PC-3 (cell line): ENCODE data around the gene ICAM2. TPM values are rescaled to one million over a fixed set of nuclear protein-coding genes. Genes with fewer than 3 reads are reported as not detected.

ENCODE experiments used
- ATAC-seq: fragments of 200-7000 bp; cut with Tn5 transposase; 2 replicates; pipeline ENCODE4 v1.9.1; 2020; ENCODE audit warnings: mild to moderate bottlenecking, moderate library complexity
- Bru-seq: library from RNA; stranded (reverse); fragments of 400-500 nt; gene quantifications from one replicate; lab custom pipeline; 2021; lab: Mats Ljungman, UMichigan
- BruChase-seq, 2 experiments: library from RNA; stranded (reverse); fragments of 400-500 nt; gene quantifications; one replicate each; lab custom pipeline; 2021; lab: Mats Ljungman, UMichigan
- BruUV-seq: library from RNA; stranded (reverse); fragments of 400-500 nt; replicated peaks from 2 replicates; lab custom pipeline; 2021; lab: Mats Ljungman, UMichigan
- CTCF ChIA-PET: fragments of 300-600 bp; sonication (Branson Sonifier 250); formaldehyde crosslinking; loops from one replicate; lab custom pipeline; 2022; ENCODE audit warnings: antibody characterized with exemption; lab: Charles Lee
- POLR2A ChIA-PET: fragments of 300-600 bp; sonication (Branson Sonifier 250); formaldehyde crosslinking; loops from one replicate; lab custom pipeline; 2022; ENCODE audit warnings: antibody characterized with exemption; ENCODE audit not compliant: unreplicated experiment; lab: Charles Lee
- DNase-seq: peaks from one replicate; pipeline ENCODE4 v3.0.0-alpha.2; 2015
- H2AFZ ChIP-seq: fragments of 300-600 bp; sonication (generic); 2 replicates; pipeline ENCODE4 v1.6.0; 2016; ENCODE audit warnings: antibody characterized with exemption, low read length
- H3F3A ChIP-seq: fragments of 300-600 bp; sonication (generic); one replicate; pipeline ENCODE4 v1.6.0; 2017; ENCODE audit warnings: antibody characterized with exemption, low read length, control low read depth, mild to moderate bottlenecking; ENCODE audit not compliant: unreplicated experiment
- H3K27ac ChIP-seq: fragments of 300-600 bp; sonication (generic); 2 replicates; pipeline ENCODE4 v1.5.1; 2016; ENCODE audit warnings: mild to moderate bottlenecking, low read length
- H3K27me3 ChIP-seq: fragments of 300-600 bp; sonication (generic); 2 replicates; pipeline ENCODE4 v1.6.1; 2016; ENCODE audit warnings: low read length, mixed read lengths
- H3K36me3 ChIP-seq: fragments of 300-600 bp; sonication (generic); 2 replicates; pipeline ENCODE4 v1.6.1; 2016; ENCODE audit warnings: low read depth, mixed run types, low read length, mixed read lengths
- H3K4me1 ChIP-seq: fragments of 300-600 bp; sonication (generic); 2 replicates; pipeline ENCODE4 v1.5.1; 2016; ENCODE audit warnings: low read length; ENCODE audit not compliant: insufficient read depth
- H3K4me2 ChIP-seq: fragments of 300-600 bp; sonication (generic); 2 replicates; pipeline ENCODE4 v1.6.0; 2016; ENCODE audit warnings: low read length
- H3K4me3 ChIP-seq: fragments of 300-600 bp; sonication (generic); 2 replicates; pipeline ENCODE4 v1.5.1; 2016; ENCODE audit warnings: mild to moderate bottlenecking, low read length, mixed read lengths
- H3K79me2 ChIP-seq: fragments of 300-600 bp; sonication (generic); 2 replicates; pipeline ENCODE4 v1.6.1; 2017; ENCODE audit warnings: low read length, mixed read lengths
- H3K9ac ChIP-seq: fragments of 300-600 bp; sonication (generic); 2 replicates; pipeline ENCODE4 v1.6.0; 2016; ENCODE audit warnings: mild to moderate bottlenecking, low read length
- H3K9me2 ChIP-seq: fragments of 300-600 bp; sonication (generic); replicated peaks from 2 replicates; pipeline ENCODE4 v1.6.1; 2016; ENCODE audit warnings: mixed run types, low read length, mixed read lengths
- H3K9me3 ChIP-seq: fragments of 300-600 bp; sonication (generic); 2 replicates; pipeline ENCODE4 v1.6.1; 2016; ENCODE audit warnings: low read length, mixed read lengths
- H4K20me1 ChIP-seq: fragments of 300-600 bp; sonication (generic); 2 replicates; pipeline ENCODE4 v1.6.1; 2016; ENCODE audit warnings: low read length, mixed read lengths
- EZH2 ChIP-seq: fragments of 300-600 bp; sonication (generic); IDR thresholded peaks from one replicate; pipeline ENCODE4 v1.6.1; 2017; ENCODE audit warnings: antibody characterized with exemption, mild to moderate bottlenecking, low read length; ENCODE audit not compliant: unreplicated experiment
- EZH2phosphoT487 ChIP-seq: fragments of 300-600 bp; sonication (generic); IDR thresholded peaks from 2 replicates; pipeline ENCODE4 v1.6.1; 2018; ENCODE audit warnings: mild to moderate bottlenecking, antibody characterized with exemption, low read length, borderline replicate concordance
- intact Hi-C: fragments of 100-400 bp; cut with micrococcal nuclease; formaldehyde crosslinking; loops from 2 replicates; pipeline ENCODE4 v1.9.0; 2023
- long read RNA-seq: library from polyadenylated mRNA; unstranded; transcript quantifications from one replicate; pipeline ENCODE4 v2.0.0, GENCODE V29; 2021; ENCODE audit not compliant: unreplicated experiment
- total RNA-seq: library from RNA; depleted of rRNA; stranded (reverse); fragments of >200 nt; gene quantifications from 2 replicates; pipeline ENCODE4 v1.2.3, GENCODE V29; 2014; rRNA removed
- TF ChIP-seq, protein P1 (sequence below): fragments of 300-600 bp; sonication (generic); conservative IDR thresholded peaks from 2 replicates; pipeline ENCODE4 v1.5.1; 2017; ENCODE audit warnings: antibody characterized with exemption, low read depth, mild to moderate bottlenecking, low read length

The ICAM2 gene
- total RNA-seq (not detected in 2 replicates), Bru-seq, nascent RNA (percentile 22 among the genes with signal in this experiment), BruChase-seq, experiment 1, labeled RNA remaining after a 6-hour chase (percentile 35 among the genes with signal in this experiment), BruChase-seq, experiment 2, labeled RNA remaining after a 2-hour chase (percentile 37 among the genes with signal in this experiment)
- long read RNA-seq, result 0 reads

DNA sequence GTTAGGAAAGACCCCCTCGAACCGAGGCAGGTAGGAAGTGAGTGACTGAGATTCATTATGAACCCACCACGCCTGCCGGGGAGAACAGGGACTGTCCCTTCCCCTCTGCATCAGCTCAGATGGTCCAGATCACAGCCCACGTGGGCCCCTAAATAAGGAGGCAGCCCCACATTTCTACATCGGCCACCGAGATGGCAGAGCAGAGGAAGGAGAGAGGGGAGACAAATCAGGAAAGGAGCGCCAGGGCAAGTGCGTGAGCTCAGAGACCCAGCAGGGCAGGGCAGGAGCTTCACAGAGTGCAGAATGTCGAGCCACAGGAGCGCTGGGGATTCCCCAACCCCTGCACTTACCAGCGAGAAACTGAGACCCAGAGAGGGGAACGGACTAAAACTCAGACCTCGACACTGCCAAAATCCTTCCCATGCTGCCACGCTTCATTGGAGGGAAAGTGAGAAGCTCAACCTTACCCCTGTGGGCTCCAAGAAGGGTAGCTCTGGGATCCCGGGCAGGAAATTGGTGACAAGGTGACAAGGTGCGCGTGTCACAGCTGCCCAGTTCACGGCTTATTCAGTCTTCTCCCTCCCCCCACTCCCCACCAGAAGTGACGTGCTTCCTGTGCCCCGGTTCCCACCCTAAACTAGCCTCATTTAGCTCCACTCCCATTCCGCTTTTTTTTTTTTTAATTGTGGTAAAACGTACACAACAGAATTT, at the start of gene ICAM2:
Gene ICAM2 (minus strand): TSS at position 578 of the 711 bp plus-strand sequence. CDS start 13,942 bp downstream, outside the sequence.
- H3K9me2 ChIP-seq, result no peaks in the 10 kb centered on the region
- H3K9ac ChIP-seq, result no peak within 1 kb of the TSS
- no peak within 1 kb of the TSS for H2AFZ ChIP-seq
- H4K20me1 ChIP-seq, result no peaks in the 10 kb centered on the region
- H3K4me3 ChIP-seq, result no peak within 1 kb of the TSS
- no peak within 1 kb of the TSS for H3K4me2 ChIP-seq
- no TSS peak for BruUV-seq
- intact Hi-C loops, result no loop called here
- DNase-seq (no peak), ATAC-seq (no peak)
- H3K9me3 ChIP-seq, result no peaks in the 10 kb centered on the region
- CTCF ChIA-PET, result interaction anchor here (0.6 kb wide), 1 partner anchor 158 kb away, joined by 7 read pairs; no protein-coding TSS in a partner anchor
- no peaks in the 10 kb centered on the region for H3F3A ChIP-seq
- H3K4me1 ChIP-seq, result no peaks in the 10 kb centered on the region
- H3K79me2 ChIP-seq, result no peaks in the 10 kb centered on the region
- POLR2A ChIA-PET, result no interaction called here
- no peaks in the 10 kb centered on the region for H3K36me3 ChIP-seq
- no peak within 1 kb of the TSS for H3K27ac ChIP-seq
- H3K27me3 ChIP-seq, result no peaks in the 10 kb centered on the region
- TF ChIP-seq, protein P1, sequence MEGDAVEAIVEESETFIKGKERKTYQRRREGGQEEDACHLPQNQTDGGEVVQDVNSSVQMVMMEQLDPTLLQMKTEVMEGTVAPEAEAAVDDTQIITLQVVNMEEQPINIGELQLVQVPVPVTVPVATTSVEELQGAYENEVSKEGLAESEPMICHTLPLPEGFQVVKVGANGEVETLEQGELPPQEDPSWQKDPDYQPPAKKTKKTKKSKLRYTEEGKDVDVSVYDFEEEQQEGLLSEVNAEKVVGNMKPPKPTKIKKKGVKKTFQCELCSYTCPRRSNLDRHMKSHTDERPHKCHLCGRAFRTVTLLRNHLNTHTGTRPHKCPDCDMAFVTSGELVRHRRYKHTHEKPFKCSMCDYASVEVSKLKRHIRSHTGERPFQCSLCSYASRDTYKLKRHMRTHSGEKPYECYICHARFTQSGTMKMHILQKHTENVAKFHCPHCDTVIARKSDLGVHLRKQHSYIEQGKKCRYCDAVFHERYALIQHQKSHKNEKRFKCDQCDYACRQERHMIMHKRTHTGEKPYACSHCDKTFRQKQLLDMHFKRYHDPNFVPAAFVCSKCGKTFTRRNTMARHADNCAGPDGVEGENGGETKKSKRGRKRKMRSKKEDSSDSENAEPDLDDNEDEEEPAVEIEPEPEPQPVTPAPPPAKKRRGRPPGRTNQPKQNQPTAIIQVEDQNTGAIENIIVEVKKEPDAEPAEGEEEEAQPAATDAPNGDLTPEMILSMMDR, result no peak
- TF ChIP-seq EZH2 (no peak), EZH2phosphoT487 (no peak)

DNA sequence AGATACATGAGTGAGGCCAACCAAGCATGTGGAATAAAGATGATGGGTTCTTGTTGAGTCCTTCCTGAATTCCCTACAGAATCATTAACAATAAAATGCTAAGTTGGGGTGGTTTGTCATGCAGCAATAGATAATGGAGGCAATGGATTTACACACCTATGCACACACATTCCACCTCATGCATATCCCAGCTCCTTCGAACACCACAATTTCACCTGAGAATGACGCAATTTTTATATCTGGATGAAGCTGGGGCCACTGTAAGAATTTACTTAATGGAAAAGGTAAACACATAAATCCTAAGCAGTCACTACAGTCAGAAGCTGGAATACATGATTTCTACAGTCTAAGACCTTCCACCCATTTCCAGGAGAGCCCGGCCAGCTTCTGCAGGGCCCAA, 49.8 kb upstream of the ICAM2 start:
- Histone ChIP-seq H3K9ac (no peak overlapping the region), H3K27me3 (no peaks in the 10 kb centered on the region), H4K20me1 (no peaks in the 10 kb centered on the region), H3K36me3 (peaks cover 41% of the 10 kb centered on the region), H2AFZ (no peak overlapping the region), H3K4me1 (peaks cover 15% of the 10 kb centered on the region), H3K9me3 (peaks cover 12% of the 10 kb centered on the region), H3K79me2 (no peaks in the 10 kb centered on the region), H3F3A (no peaks in the 10 kb centered on the region), H3K4me3 (no peak overlapping the region), H3K27ac (no peak overlapping the region), H3K9me2 (no peaks in the 10 kb centered on the region), H3K4me2 (no peak overlapping the region)
- no peak for ATAC-seq
- BruUV-seq, result no TSS peak
- ChIA-PET POLR2A (no interaction called here), CTCF (no interaction called here)
- TF ChIP-seq EZH2phosphoT487, result no peak
- TF ChIP-seq, protein P1, result no peak
- TF ChIP-seq EZH2, result no peak
- DNase-seq, result no peak
- intact Hi-C loops, result no loop called here

DNA sequence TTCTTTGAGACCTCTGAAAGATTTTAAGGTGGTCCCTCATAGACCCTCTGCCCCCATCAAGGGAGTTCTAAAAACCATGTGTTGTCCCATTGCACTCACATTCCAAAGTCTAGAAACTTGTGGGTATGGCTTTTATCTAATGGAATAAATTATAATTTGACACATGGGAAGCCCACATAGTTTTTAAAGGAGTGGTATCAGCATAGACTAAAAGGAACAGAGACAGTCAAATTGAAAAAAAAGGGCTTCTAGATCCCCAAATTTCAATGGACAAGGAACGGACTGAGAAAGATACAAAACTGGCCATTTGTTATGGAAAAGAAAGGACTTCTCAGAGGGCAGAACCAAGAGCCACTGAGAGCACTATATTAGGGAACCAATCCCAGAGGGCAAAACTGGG, 48.7 kb upstream of the ICAM2 start:
- no peak for DNase-seq
- no TSS peak for BruUV-seq
- POLR2A ChIA-PET, result no interaction called here
- CTCF ChIA-PET, result no interaction called here
- no peaks in the 10 kb centered on the region for H3K27me3 ChIP-seq
- H3K9ac ChIP-seq, result no peak overlapping the region
- H3K9me2 ChIP-seq, result no peaks in the 10 kb centered on the region
- no peak overlapping the region for H3K4me3 ChIP-seq
- no peak overlapping the region for H2AFZ ChIP-seq
- peaks cover 41% of the 10 kb centered on the region for H3K36me3 ChIP-seq
- intact Hi-C loops, result no loop called here
- peaks cover 4% of the 10 kb centered on the region for H3K4me1 ChIP-seq
- H3K4me2 ChIP-seq, result no peak overlapping the region
- H3K9me3 ChIP-seq, result peaks cover 12% of the 10 kb centered on the region
- H3K27ac ChIP-seq, result no peak overlapping the region
- H4K20me1 ChIP-seq, result no peaks in the 10 kb centered on the region
- TF ChIP-seq EZH2 (no peak), EZH2phosphoT487 (no peak)
- TF ChIP-seq, protein P1, result no peak
- H3F3A ChIP-seq, result no peaks in the 10 kb centered on the region
- no peak for ATAC-seq
- no peaks in the 10 kb centered on the region for H3K79me2 ChIP-seq
